K562 (cell line): ENCODE data around the gene CNTF. TPM values are rescaled to one million over a fixed set of nuclear protein-coding genes. Genes with fewer than 3 reads are reported as not detected.

Experiments used
- ATAC-seq: fragments of 200-7000 bp; cut with Tn5 transposase; 3 replicates; pipeline ENCODE4 v1.9.1; 2020; ENCODE audit warnings: moderate library complexity
- BruUV-seq: library from RNA; stranded (reverse); fragments of 400-500 nt; replicated peaks from 2 replicates; lab custom pipeline; 2021; lab: Mats Ljungman, UMichigan
- CTCF ChIA-PET: fragments of 300-600 bp; formaldehyde crosslinking; extraction: SDS; loops from one replicate; lab custom pipeline; 2021; ENCODE audit warnings: low intra/inter-chr PET ratio; lab: Yijun Ruan, JAX
- POLR2A ChIA-PET: fragments of 300-600, 350-650 bp; sonication (Branson Sonifier 250); formaldehyde crosslinking; extraction: SDS; loops from one replicate; lab custom pipeline; 2021; ENCODE audit warnings: antibody characterized with exemption, inconsistent platforms; lab: Yijun Ruan, JAX
- DNase-seq, 4 experiments: peaks; one replicate each; pipeline versions ENCODE4 v3.0.0 to v3.0.0-alpha.2; 2011 to 2018; ENCODE audit warnings: low spot score in 3 of 4, mixed read lengths in 3 of 4; ENCODE audit errors: extremely low read depth in 1 of 4
- FAIRE-seq: peaks from 2 replicates; lab custom pipeline; 2011; peaks lifted over from hg19 to GRCh38; lab: Jason Lieb, UNC
- H2AFZ ChIP-seq: 2 replicates; pipeline ENCODE4 v1.6.0; 2011; ENCODE audit warnings: low read depth, low read length, control low read depth, inconsistent platforms
- H3K27ac ChIP-seq: fragments of 200-600 bp; 3 replicates; pipeline ENCODE4 v1.8.0; 2011; ENCODE audit warnings: low read depth, mild to moderate bottlenecking, control low read depth, inconsistent platforms, low read length, moderate library complexity, mixed read lengths; ENCODE audit errors: extremely low read depth
- H3K27me3 ChIP-seq, 2 experiments: fragments of 300-600 bp in 1 of 2; 2 replicates in 1 of 2; 3 replicates in 1 of 2; pipeline versions ENCODE4 v1.6.0 to v1.8.0; 2011; ENCODE audit warnings: inconsistent platforms in 2 of 2, low read length in 2 of 2, mild to moderate bottlenecking in 1 of 2, mixed read lengths in 1 of 2, moderate library complexity in 1 of 2; ENCODE audit not compliant: control insufficient read depth in 2 of 2, insufficient read depth in 2 of 2
- H3K36me3 ChIP-seq: fragments of 300-600 bp; 3 replicates; pipeline ENCODE4 v1.8.0; 2011; ENCODE audit warnings: mild to moderate bottlenecking, low read length, inconsistent platforms; ENCODE audit not compliant: control insufficient read depth, insufficient read depth
- H3K4me1 ChIP-seq, 2 experiments: fragments of 200-600 bp in 1 of 2; replicated peaks in 1 of 2; 2 replicates in 1 of 2; 3 replicates in 1 of 2; pipeline versions ENCODE4 v1.5.1 to v1.8.0; 2011; ENCODE audit warnings: inconsistent platforms in 2 of 2, low read length in 2 of 2, mild to moderate bottlenecking in 1 of 2, mixed read lengths in 1 of 2, moderate library complexity in 1 of 2; ENCODE audit not compliant: control insufficient read depth in 2 of 2, insufficient read depth in 2 of 2
- H3K4me2 ChIP-seq: 2 replicates; pipeline ENCODE4 v1.6.1; 2011; ENCODE audit warnings: low read length, control low read depth, inconsistent platforms, mixed read lengths; ENCODE audit not compliant: insufficient read depth
- H3K4me3 ChIP-seq: fragments of 200-600 bp; sonication (generic), shearing (Covaris generic); 2 replicates; pipeline ENCODE4 v1.5.1; 2016; ENCODE audit warnings: control low read depth, inconsistent platforms
- H3K79me2 ChIP-seq: fragments of 200-600 bp; 3 replicates; pipeline ENCODE4 v1.8.0; 2011; ENCODE audit warnings: low read length, inconsistent platforms; ENCODE audit not compliant: control insufficient read depth, insufficient read depth
- H3K9ac ChIP-seq, 2 experiments: 2 replicates each; pipeline versions ENCODE4 v1.6.0 to v1.6.1; 2011; ENCODE audit warnings: low read depth in 2 of 2, low read length in 2 of 2, control low read depth in 1 of 2, inconsistent platforms in 1 of 2, mild to moderate bottlenecking in 1 of 2, mixed read lengths in 1 of 2; ENCODE audit not compliant: insufficient read depth in 1 of 2
- H3K9me1 ChIP-seq: one replicate; pipeline ENCODE4 v1.6.0; 2011; ENCODE audit warnings: inconsistent platforms, mild to moderate bottlenecking, low read length, moderate library complexity; ENCODE audit not compliant: control insufficient read depth, insufficient read depth
- H3K9me3 ChIP-seq: replicated peaks from 2 replicates; pipeline ENCODE4 v1.5.1; 2011; ENCODE audit warnings: low read depth, low read length, inconsistent platforms; ENCODE audit not compliant: control insufficient read depth, insufficient read depth
- H4K20me1 ChIP-seq: replicated peaks from 2 replicates; pipeline ENCODE4 v1.6.1; 2011; ENCODE audit warnings: low read length, inconsistent platforms, mixed read lengths; ENCODE audit not compliant: control insufficient read depth, insufficient read depth
- DMBX1 ChIP-seq: fragments of 250-450 bp; sonication (Bioruptor Pico); IDR thresholded peaks from 2 replicates; pipeline ENCODE4 v1.8.0; 2022; ENCODE audit warnings: inconsistent platforms, mild to moderate bottlenecking, moderate library complexity, borderline replicate concordance
- EP400 ChIP-seq: fragments of 450-650 bp; IDR thresholded peaks from 2 replicates; pipeline ENCODE4 v1.6.1; 2017; ENCODE audit warnings: antibody characterized with exemption, mild to moderate bottlenecking, moderate library complexity
- FOXO4 ChIP-seq: fragments of 450-650 bp; formaldehyde crosslinking; IDR thresholded peaks from 2 replicates; pipeline ENCODE4 v1.4.0; 2020; ENCODE audit warnings: mild to moderate bottlenecking, moderate library complexity
- GTF2F1 ChIP-seq: IDR thresholded peaks from 2 replicates; pipeline ENCODE4 v1.6.1; 2011; ENCODE audit warnings: low read depth, low read length, improper control_type of control experiment
- HEY1 ChIP-seq: fragments of 250-450 bp; sonication (Bioruptor Pico); IDR thresholded peaks from 2 replicates; pipeline ENCODE4 v1.5.0; 2020; ENCODE audit warnings: mild to moderate bottlenecking, moderate library complexity, borderline replicate concordance
- MEIS2 ChIP-seq: fragments of 450-650 bp; IDR thresholded peaks from 2 replicates; pipeline ENCODE4 v1.6.1; 2014; ENCODE audit warnings: mild to moderate bottlenecking; ENCODE audit not compliant: partially characterized antibody
- MYNN ChIP-seq, 2 experiments: sonication (generic); formaldehyde crosslinking in 1 of 2; IDR thresholded peaks; 2 replicates each; pipeline versions ENCODE4 v1.5.0 to v1.6.1; 2016 to 2020; ENCODE audit warnings: antibody characterized with exemption in 1 of 2, missing genetic modification reagents in 1 of 2
- POU5F1 ChIP-seq: fragments of 150-350 bp; IDR thresholded peaks from 2 replicates; pipeline ENCODE4 v1.6.1; 2014; ENCODE audit warnings: borderline replicate concordance, low read length, low read depth, mild to moderate bottlenecking; ENCODE audit not compliant: partially characterized antibody
- RFX5 ChIP-seq: IDR thresholded peaks from 2 replicates; pipeline ENCODE4 v1.6.1; 2011; ENCODE audit warnings: low read depth, mild to moderate bottlenecking, improper control_type of control experiment, low read length
- SOX6 ChIP-seq: fragments of 450-650 bp; IDR thresholded peaks from 2 replicates; pipeline ENCODE4 v1.6.1; 2014; ENCODE audit warnings: mild to moderate bottlenecking
- TBP ChIP-seq: optimal IDR thresholded peaks from 2 replicates; pipeline ENCODE3; 2011; ENCODE audit warnings: low read depth, low read length, improper control_type of control experiment
- USF2 ChIP-seq: sonication (generic); formaldehyde crosslinking; IDR thresholded peaks from 2 replicates; pipeline ENCODE4 v1.5.0; 2020; ENCODE audit warnings: missing genetic modification reagents
- ZNF592 ChIP-seq: fragments of 450-650 bp; IDR thresholded peaks from 2 replicates; pipeline ENCODE4 v1.6.1; 2017; ENCODE audit warnings: antibody characterized with exemption, mild to moderate bottlenecking
- WGBS: fragments of 100-300 bp; shearing (Covaris generic); methylation state at CpG from one replicate; pipeline ENCODE4 v1.1.6; 2016; ENCODE audit warnings: low coverage, mixed read lengths; ENCODE audit not compliant: insufficient coverage; ENCODE audit errors: missing lambda C conversion rate; 5-methylcytosine and 5-hydroxymethylcytosine counted together
- in situ Hi-C: fragments of 300-500 bp; cut with MboI; formaldehyde crosslinking; loops from 4 replicates; pipeline ENCODE4 v1.15.0; 2018; ENCODE audit warnings: inconsistent platforms, mixed read lengths
- intact Hi-C: fragments of 100-400 bp; cut with micrococcal nuclease; formaldehyde crosslinking; loops from 2 replicates; pipeline ENCODE4 v1.14.2; 2022
- polyA plus RNA-seq, 8 experiments: library from polyadenylated mRNA; depleted of rRNA in 4 of 8; stranded (reverse) in 5 of 8; unstranded in 3 of 8; fragments of >200 nt; fragmentation: Nextera tagmentation in 2 of 8; fragmentation: Illumina TruSeq in 1 of 8; extraction: Ambion mirVana in 2 of 8; extraction: Trizol in 1 of 8; gene quantifications; 2 replicates each; pipeline versions ENCODE4 v1.2.1 to v1.2.3, GENCODE V29; 2011 to 2014; ENCODE audit warnings: inconsistent platforms in 1 of 8, missing spikeins in 1 of 8
- total RNA-seq, 7 experiments: library from RNA; depleted of rRNA in 6 of 7; stranded (reverse); fragments of >200 nt in 6 of 7; fragmentation: Illumina TruSeq in 2 of 7; extraction: Trizol in 2 of 7; gene quantifications; 2 replicates each; pipeline versions ENCODE4 v1.2.1 to v1.2.3, GENCODE V29; 2011 to 2021; ENCODE audit warnings: low replicate concordance in 1 of 7

Gene CNTF
- total and polyA plus RNA-seq, 9 of the 15 experiments (the other 6 are each of a cell fraction or from before 2014, with no cell fraction given): 0.17 to 5.0 (median 2.3) TPM

- TF ChIP-seq ZNF592 (no peak), DMBX1 (CRISPR knock-in tag) (no peak)
- TF ChIP-seq, all 486 proteins: peak for 0
These were observed 37.6 kb downstream of the CNTF start (continued) for GRCh38 chr11:58659910-58660570.

GRCh38 chr11:58671983-58672633 is 49.6 kb downstream of the CNTF start:
- Histone ChIP-seq H4K20me1 (no peaks in the 10 kb centered on the region), H2AFZ (no peak overlapping the region), H3K9me1 (no peaks in the 10 kb centered on the region), H3K27ac (no peak overlapping the region), H3K4me3 (no peak overlapping the region), H3K4me1 (no peaks in the 10 kb centered on the region), H3K9me3 (no peaks in the 10 kb centered on the region), H3K36me3 (no peaks in the 10 kb centered on the region), H3K79me2 (no peaks in the 10 kb centered on the region), H3K4me2 (no peak overlapping the region), H3K9ac (no peak overlapping the region), H3K27me3 (0 out of 5 replicates have a peak, but pooled peaks cover 0 to 5% of the 10 kb centered on the region in 2 experiments)
- 6% methylated on average over 6 of the region's 6 CpGs for WGBS
- ATAC-seq (no peak), FAIRE-seq (no peak), DNase-seq (no peak)
- intact Hi-C loops: no loop called here
- in situ Hi-C loops: loop anchor here (10.0 kb wide), 1 partner anchor 113 kb away; no protein-coding TSS in a partner anchor
- no TSS peak for BruUV-seq
- ChIA-PET POLR2A (interaction anchor here (0.6 kb wide), 1 partner anchor 119 kb away, joined by 3 read pairs; no protein-coding TSS in a partner anchor), CTCF (no interaction called here)
- peak; percentile 2 for TF ChIP-seq MEIS2
- TF ChIP-seq RFX5: no peak
- TF ChIP-seq EP400: no peak
- no peak for TF ChIP-seq POU5F1
- no peak for TF ChIP-seq USF2 (CRISPR knock-in tag)
- no peak for TF ChIP-seq GTF2F1
- no peak for TF ChIP-seq FOXO4 (CRISPR knock-in tag)
- TF ChIP-seq SOX6: peak; percentile 76
- no peak for TF ChIP-seq HEY1 (CRISPR knock-in tag)
- no peak for TF ChIP-seq MYNN (IDR thresholded peaks at IDR 0.05)
- no peak for TF ChIP-seq MYNN (CRISPR knock-in tag; IDR thresholded peaks at IDR 0.05)
- no peak for TF ChIP-seq TBP
